Endothelial cell of umbilical vein (primary cell): ENCODE results near the gene DZIP3.
"Not testable (repeated sequence)": the region's sequence is repeated elsewhere in the genome, so short reads cannot be mapped to it uniquely, and the experiment has no call there.

Experiments
- CTCF ChIP-seq, 2 donors: IDR thresholded peaks; 1 replicate in 1 of 2; 2 replicates in 1 of 2; pipeline ENCODE4 v1.5.1; 2011; ENCODE audit warnings: low read length in 2 of 2, mild to moderate bottlenecking in 2 of 2, moderate library complexity in 2 of 2, control low read depth in 1 of 2, inconsistent platforms in 1 of 2, low read depth in 1 of 2; ENCODE audit not compliant: insufficient read depth in 1 of 2; ENCODE audit errors: extremely low read depth in 1 of 2
- EZH2 ChIP-seq: IDR thresholded peaks from 2 replicates; pipeline ENCODE4 v1.6.1; 2012; ENCODE audit warnings: borderline replicate concordance, low read depth, mild to moderate bottlenecking, moderate library complexity, low read length, inconsistent platforms; ENCODE audit not compliant: severe bottlenecking
- POLR2A ChIP-seq: IDR thresholded peaks from 2 replicates; pipeline ENCODE4 v1.6.1; 2012; ENCODE audit warnings: low read depth, mild to moderate bottlenecking, control low read depth, low read length
- POLR2AphosphoS5 ChIP-seq: IDR thresholded peaks from 2 replicates; pipeline ENCODE4 v1.6.1; 2012; ENCODE audit warnings: low read depth, mild to moderate bottlenecking, control low read depth, low read length, moderate library complexity; ENCODE audit not compliant: insufficient read depth

GRCh38 chr3:108655664-108656063 is 66.1 kb downstream of the DZIP3 start:
- TF ChIP-seq POLR2AphosphoS5; CTCF (IDR thresholded peaks at IDR 0.05; ENCODE audit: extremely low read depth in 1 of 2, insufficient read depth in 1 of 2, low read depth in 1 of 2, low read length in 2 of 2); EZH2; POLR2A: not testable (repeated sequence)
